HepG2 (cell line): ENCODE results near the gene CAPN11. TPM values are rescaled to one million over a fixed set of nuclear protein-coding genes. Genes with fewer than 3 reads are reported as not detected.
A peak's percentile ranks its signal among the peaks of the same experiment; 100 is the strongest.

Experiments used
- ARID2 ChIP-seq: sonication (generic); formaldehyde crosslinking; IDR thresholded peaks from 2 replicates; pipeline ENCODE4 v1.8.1; 2022; ENCODE audit warnings: mild to moderate bottlenecking, missing genetic modification reagents, borderline replicate concordance
- ATF7-NPFF ChIP-seq: sonication (generic); formaldehyde crosslinking; IDR thresholded peaks from 2 replicates; pipeline ENCODE4 v1.8.1; 2023; ENCODE audit warnings: mild to moderate bottlenecking, low read depth, missing genetic modification reagents, moderate library complexity
- CREM ChIP-seq, 2 experiments: sonication (generic) in 1 of 2; formaldehyde crosslinking in 1 of 2; IDR thresholded peaks; 2 replicates each; pipeline versions ENCODE4 v1.4.0 to v1.6.1; 2016 to 2020; ENCODE audit warnings: antibody characterized with exemption in 1 of 2, mild to moderate bottlenecking in 1 of 2, missing genetic modification reagents in 1 of 2
- KDM5A ChIP-seq: fragments of 200-600 bp; sonication (generic); IDR thresholded peaks from 2 replicates; pipeline ENCODE4 v1.7.0; 2018; ENCODE audit warnings: antibody characterized with exemption, mild to moderate bottlenecking, low read length, borderline replicate concordance
- MED13 ChIP-seq: sonication (generic); formaldehyde crosslinking; IDR thresholded peaks from 2 replicates; pipeline ENCODE4 v1.5.0; 2020; ENCODE audit warnings: missing genetic modification reagents
- MTA1 ChIP-seq: sonication (generic); formaldehyde crosslinking; IDR thresholded peaks from 2 replicates; pipeline ENCODE4 v1.4.0; 2020; ENCODE audit warnings: missing genetic modification reagents, mild to moderate bottlenecking, borderline replicate concordance
- MXI1 ChIP-seq: IDR thresholded peaks from 3 replicates; pipeline ENCODE4 v1.6.1; 2012; ENCODE audit warnings: low read depth, low read length, inconsistent platforms, borderline replicate concordance
- NBN ChIP-seq: fragments of 450-650 bp; conservative IDR thresholded peaks from 2 replicates; pipeline ENCODE4 v1.6.1; 2017
- NPAS2 ChIP-seq: sonication (generic); formaldehyde crosslinking; IDR thresholded peaks from 2 replicates; pipeline ENCODE4 v1.8.0; 2022; ENCODE audit warnings: mild to moderate bottlenecking, missing genetic modification reagents, borderline replicate concordance
- PHB2 ChIP-seq: fragments of 450-650 bp; IDR thresholded peaks from 2 replicates; pipeline ENCODE4 v1.6.1; 2018; ENCODE audit not compliant: partially characterized antibody
- SP2 ChIP-seq: sonication (generic); formaldehyde crosslinking; IDR thresholded peaks from 2 replicates; pipeline ENCODE4 v1.5.1; 2020; ENCODE audit warnings: mild to moderate bottlenecking, missing genetic modification reagents
- SSRP1 ChIP-seq: IDR thresholded peaks from 2 replicates; pipeline ENCODE4 v1.6.1; 2016; ENCODE audit warnings: control low read depth
- U2AF1 ChIP-seq: fragments of 200-400 bp; formaldehyde crosslinking; optimal IDR thresholded peaks from 2 replicates; pipeline ENCODE3; 2017; ENCODE audit warnings: mild to moderate bottlenecking, low read depth, low read length
- ZFP36L1 ChIP-seq: sonication (generic); formaldehyde crosslinking; IDR thresholded peaks from 2 replicates; pipeline ENCODE4 v1.8.0; 2022; ENCODE audit warnings: mild to moderate bottlenecking, missing genetic modification reagents, moderate library complexity
- ZFX ChIP-seq: sonication (generic); formaldehyde crosslinking; IDR thresholded peaks from 2 replicates; pipeline ENCODE4 v1.4.0; 2020; ENCODE audit warnings: mild to moderate bottlenecking, low read depth, missing genetic modification reagents, moderate library complexity
- ZFYVE20 ChIP-seq: sonication (generic); formaldehyde crosslinking; IDR thresholded peaks from 2 replicates; pipeline ENCODE4 v1.8.0; 2023; ENCODE audit warnings: low read depth, mild to moderate bottlenecking, moderate library complexity, missing genetic modification reagents, borderline replicate concordance
- ZNF746 ChIP-seq: sonication (generic); formaldehyde crosslinking; IDR thresholded peaks from 2 replicates; pipeline ENCODE4 v1.8.0; 2022; ENCODE audit warnings: mild to moderate bottlenecking, missing genetic modification reagents
- ZSCAN25 ChIP-seq: sonication (generic); formaldehyde crosslinking; IDR thresholded peaks from 2 replicates; pipeline ENCODE4 v1.8.0; 2022; ENCODE audit warnings: mild to moderate bottlenecking, missing genetic modification reagents
- polyA plus RNA-seq, 8 experiments: library from polyadenylated mRNA; depleted of rRNA in 3 of 8; stranded (reverse) in 7 of 8; unstranded in 1 of 8; fragments of >200 nt; fragmentation: Illumina TruSeq in 4 of 8; extraction: Trizol in 4 of 8; gene quantifications; 2 replicates each; pipeline versions ENCODE4 v1.2.1 to v1.2.3, GENCODE V29; 2011 to 2016; ENCODE audit warnings: low read depth in 4 of 8, missing spikeins in 1 of 8, mixed read lengths in 1 of 8; ENCODE audit not compliant: insufficient read depth in 1 of 8
- total RNA-seq, 5 experiments: library from RNA; depleted of rRNA; stranded (reverse); fragments of >200 nt; fragmentation: Illumina TruSeq; extraction: Trizol; gene quantifications; 2 replicates each; pipeline ENCODE4 v1.2.3, GENCODE V29; 2016; ENCODE audit warnings: low read depth in 1 of 5
- TF ChIP-seq, protein P1 (sequence below): sonication (generic); formaldehyde crosslinking; IDR thresholded peaks from 2 replicates; pipeline ENCODE4 v1.4.0; 2020; ENCODE audit warnings: mild to moderate bottlenecking, missing genetic modification reagents
- TF ChIP-seq, protein P2 (sequence below): sonication (generic); formaldehyde crosslinking; conservative IDR thresholded peaks from 2 replicates; pipeline ENCODE4 v1.4.0; 2020; ENCODE audit warnings: mild to moderate bottlenecking, missing genetic modification reagents, moderate library complexity
- TF ChIP-seq, protein P3 (sequence below): sonication (generic); formaldehyde crosslinking; IDR thresholded peaks from 2 replicates; pipeline ENCODE4 v1.8.1; 2023; ENCODE audit warnings: mild to moderate bottlenecking, missing genetic modification reagents
- TF ChIP-seq, protein P4 (sequence below): sonication (generic); formaldehyde crosslinking; IDR thresholded peaks from 2 replicates; pipeline ENCODE4 v1.4.0; 2020; ENCODE audit warnings: missing genetic modification reagents, borderline replicate concordance

The CAPN11 gene
- total and polyA plus RNA-seq, 2 of the 13 experiments (the other 11 are each of a cell fraction or from before 2014, with no cell fraction given): 0.07 to 0.11 TPM

DNA sequence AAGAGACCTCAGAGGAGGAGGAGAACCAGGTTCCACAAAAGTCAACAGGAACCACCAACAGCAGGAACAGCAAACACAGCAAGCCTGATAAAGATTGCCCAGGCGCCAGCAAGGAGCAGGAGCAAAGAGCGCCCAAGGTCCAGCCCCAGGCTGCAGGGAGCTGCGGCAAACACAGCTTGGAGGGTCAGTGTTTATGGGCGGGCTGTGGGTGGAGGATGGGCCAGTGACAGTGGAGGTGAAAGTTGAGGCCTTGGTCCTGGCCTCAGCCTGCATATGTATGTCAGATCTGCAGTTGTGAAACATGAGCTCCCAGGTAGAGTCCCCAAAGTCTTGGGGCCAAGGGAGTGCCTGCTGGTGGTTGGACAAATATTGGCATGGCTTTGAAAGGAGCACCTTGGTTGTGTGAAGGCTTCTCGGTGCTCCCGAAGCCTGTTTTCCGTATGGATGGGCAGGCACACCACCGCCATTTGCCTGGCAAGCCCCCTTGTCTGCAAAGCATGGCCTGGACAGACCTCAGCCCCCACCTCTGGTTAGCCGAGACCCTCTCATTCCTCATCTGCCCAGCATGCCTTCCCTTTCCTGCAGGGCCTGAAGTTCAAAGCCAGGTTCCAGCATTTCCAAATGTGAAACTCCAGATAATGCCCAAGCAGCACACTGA lies 2.0 kb upstream of the CAPN11 start (continued):
- TF ChIP-seq ZFX (CRISPR knock-in tag) (peak; percentile 93), NPAS2 (CRISPR knock-in tag) (no peak), MXI1 (peak; percentile 76; the same call in 1 of the 3 replicates), CREM (IDR thresholded peaks at IDR 0.05) (peak; percentile 86), CREM (CRISPR knock-in tag; IDR thresholded peaks at IDR 0.05) (no peak), MTA1 (peak; percentile 99), SSRP1 (no peak), MED13 (CRISPR knock-in tag) (peak; percentile 87; the same call in 1 of the 2 replicates), NBN (no peak), ZSCAN25 (CRISPR knock-in tag) (peak; percentile 81), ZFP36L1 (CRISPR knock-in tag) (0 out of 2 replicates have a peak, but pooled peaks have one; percentile 43), KDM5A (no peak), SP2 (CRISPR knock-in tag) (0 out of 2 replicates have a peak, but pooled peaks have one; percentile 53), ZNF746 (CRISPR knock-in tag) (peak; percentile 69; the same call in 1 of the 2 replicates), ARID2 (peak; percentile 71; the same call in 1 of the 2 replicates), U2AF1 (no peak), PHB2 (no peak), ATF7-NPFF (CRISPR knock-in tag) (peak; percentile 91), ZFYVE20 (CRISPR knock-in tag) (0 out of 2 replicates have a peak, but pooled peaks have one; percentile 30)
- TF ChIP-seq, protein P1, sequence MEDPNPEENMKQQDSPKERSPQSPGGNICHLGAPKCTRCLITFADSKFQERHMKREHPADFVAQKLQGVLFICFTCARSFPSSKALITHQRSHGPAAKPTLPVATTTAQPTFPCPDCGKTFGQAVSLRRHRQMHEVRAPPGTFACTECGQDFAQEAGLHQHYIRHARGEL (CRISPR knock-in tag): no peak
- TF ChIP-seq, protein P2, sequence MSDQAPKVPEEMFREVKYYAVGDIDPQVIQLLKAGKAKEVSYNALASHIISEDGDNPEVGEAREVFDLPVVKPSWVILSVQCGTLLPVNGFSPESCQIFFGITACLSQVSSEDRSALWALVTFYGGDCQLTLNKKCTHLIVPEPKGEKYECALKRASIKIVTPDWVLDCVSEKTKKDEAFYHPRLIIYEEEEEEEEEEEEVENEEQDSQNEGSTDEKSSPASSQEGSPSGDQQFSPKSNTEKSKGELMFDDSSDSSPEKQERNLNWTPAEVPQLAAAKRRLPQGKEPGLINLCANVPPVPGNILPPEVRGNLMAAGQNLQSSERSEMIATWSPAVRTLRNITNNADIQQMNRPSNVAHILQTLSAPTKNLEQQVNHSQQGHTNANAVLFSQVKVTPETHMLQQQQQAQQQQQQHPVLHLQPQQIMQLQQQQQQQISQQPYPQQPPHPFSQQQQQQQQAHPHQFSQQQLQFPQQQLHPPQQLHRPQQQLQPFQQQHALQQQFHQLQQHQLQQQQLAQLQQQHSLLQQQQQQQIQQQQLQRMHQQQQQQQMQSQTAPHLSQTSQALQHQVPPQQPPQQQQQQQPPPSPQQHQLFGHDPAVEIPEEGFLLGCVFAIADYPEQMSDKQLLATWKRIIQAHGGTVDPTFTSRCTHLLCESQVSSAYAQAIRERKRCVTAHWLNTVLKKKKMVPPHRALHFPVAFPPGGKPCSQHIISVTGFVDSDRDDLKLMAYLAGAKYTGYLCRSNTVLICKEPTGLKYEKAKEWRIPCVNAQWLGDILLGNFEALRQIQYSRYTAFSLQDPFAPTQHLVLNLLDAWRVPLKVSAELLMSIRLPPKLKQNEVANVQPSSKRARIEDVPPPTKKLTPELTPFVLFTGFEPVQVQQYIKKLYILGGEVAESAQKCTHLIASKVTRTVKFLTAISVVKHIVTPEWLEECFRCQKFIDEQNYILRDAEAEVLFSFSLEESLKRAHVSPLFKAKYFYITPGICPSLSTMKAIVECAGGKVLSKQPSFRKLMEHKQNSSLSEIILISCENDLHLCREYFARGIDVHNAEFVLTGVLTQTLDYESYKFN: peak; percentile 100
- TF ChIP-seq, protein P3, sequence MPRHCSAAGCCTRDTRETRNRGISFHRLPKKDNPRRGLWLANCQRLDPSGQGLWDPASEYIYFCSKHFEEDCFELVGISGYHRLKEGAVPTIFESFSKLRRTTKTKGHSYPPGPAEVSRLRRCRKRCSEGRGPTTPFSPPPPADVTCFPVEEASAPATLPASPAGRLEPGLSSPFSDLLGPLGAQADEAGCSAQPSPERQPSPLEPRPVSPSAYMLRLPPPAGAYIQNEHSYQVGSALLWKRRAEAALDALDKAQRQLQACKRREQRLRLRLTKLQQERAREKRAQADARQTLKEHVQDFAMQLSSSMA (CRISPR knock-in tag): no peak
- TF ChIP-seq, protein P4, sequence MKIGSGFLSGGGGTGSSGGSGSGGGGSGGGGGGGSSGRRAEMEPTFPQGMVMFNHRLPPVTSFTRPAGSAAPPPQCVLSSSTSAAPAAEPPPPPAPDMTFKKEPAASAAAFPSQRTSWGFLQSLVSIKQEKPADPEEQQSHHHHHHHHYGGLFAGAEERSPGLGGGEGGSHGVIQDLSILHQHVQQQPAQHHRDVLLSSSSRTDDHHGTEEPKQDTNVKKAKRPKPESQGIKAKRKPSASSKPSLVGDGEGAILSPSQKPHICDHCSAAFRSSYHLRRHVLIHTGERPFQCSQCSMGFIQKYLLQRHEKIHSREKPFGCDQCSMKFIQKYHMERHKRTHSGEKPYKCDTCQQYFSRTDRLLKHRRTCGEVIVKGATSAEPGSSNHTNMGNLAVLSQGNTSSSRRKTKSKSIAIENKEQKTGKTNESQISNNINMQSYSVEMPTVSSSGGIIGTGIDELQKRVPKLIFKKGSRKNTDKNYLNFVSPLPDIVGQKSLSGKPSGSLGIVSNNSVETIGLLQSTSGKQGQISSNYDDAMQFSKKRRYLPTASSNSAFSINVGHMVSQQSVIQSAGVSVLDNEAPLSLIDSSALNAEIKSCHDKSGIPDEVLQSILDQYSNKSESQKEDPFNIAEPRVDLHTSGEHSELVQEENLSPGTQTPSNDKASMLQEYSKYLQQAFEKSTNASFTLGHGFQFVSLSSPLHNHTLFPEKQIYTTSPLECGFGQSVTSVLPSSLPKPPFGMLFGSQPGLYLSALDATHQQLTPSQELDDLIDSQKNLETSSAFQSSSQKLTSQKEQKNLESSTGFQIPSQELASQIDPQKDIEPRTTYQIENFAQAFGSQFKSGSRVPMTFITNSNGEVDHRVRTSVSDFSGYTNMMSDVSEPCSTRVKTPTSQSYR (CRISPR knock-in tag): peak; percentile 97
